MM.1S (cell line): Measurements from ENCODE around the gene TRAP1.

ENCODE experiments used
- DNase-seq: peaks from one replicate; pipeline ENCODE4 v3.0.0-alpha.2; 2015
- H2AFZ ChIP-seq: fragments of 300-600 bp; sonication (generic); 2 replicates; pipeline ENCODE4 v1.6.0; 2016; ENCODE audit warnings: antibody characterized with exemption, low read length
- H3F3A ChIP-seq: fragments of 300-600 bp; sonication (generic); 2 replicates; pipeline ENCODE4 v1.6.1; 2016; ENCODE audit warnings: mild to moderate bottlenecking, antibody characterized with exemption, low read length, moderate library complexity, mixed read lengths; ENCODE audit not compliant: insufficient read depth
- H3K27ac ChIP-seq: fragments of 300-600 bp; sonication (generic); 2 replicates; pipeline ENCODE4 v1.5.1; 2016; ENCODE audit warnings: mild to moderate bottlenecking, low read length
- H3K27me3 ChIP-seq: fragments of 300-600 bp; sonication (generic); replicated peaks from 2 replicates; pipeline ENCODE4 v1.6.0; 2016; ENCODE audit warnings: low read length; ENCODE audit not compliant: insufficient read depth
- H3K36me3 ChIP-seq: fragments of 300-600 bp; sonication (generic); replicated peaks from 2 replicates; pipeline ENCODE4 v1.6.1; 2016; ENCODE audit warnings: mild to moderate bottlenecking, low read length, mixed read lengths; ENCODE audit not compliant: insufficient read depth
- H3K4me1 ChIP-seq: fragments of 300-600 bp; sonication (generic); 2 replicates; pipeline ENCODE4 v1.6.1; 2016; ENCODE audit warnings: low read length, mixed read lengths
- H3K4me2 ChIP-seq: fragments of 300-600 bp; sonication (generic); 2 replicates; pipeline ENCODE4 v1.6.0; 2016; ENCODE audit warnings: low read depth, low read length
- H3K4me3 ChIP-seq: fragments of 300-600 bp; sonication (generic); 2 replicates; pipeline ENCODE4 v1.5.1; 2016; ENCODE audit warnings: low read length, mixed read lengths
- H3K79me2 ChIP-seq: fragments of 300-600 bp; sonication (generic); 2 replicates; pipeline ENCODE4 v1.6.1; 2016; ENCODE audit warnings: mixed run types, low read length, mixed read lengths
- H3K9ac ChIP-seq: fragments of 300-600 bp; sonication (generic); 2 replicates; pipeline ENCODE4 v1.6.1; 2016; ENCODE audit warnings: low read length, mixed read lengths
- H3K9me2 ChIP-seq: fragments of 300-600 bp; sonication (generic); replicated peaks from 2 replicates; pipeline ENCODE4 v1.6.1; 2016; ENCODE audit warnings: mild to moderate bottlenecking, low read length, mixed read lengths; ENCODE audit not compliant: insufficient read depth
- H3K9me3 ChIP-seq: fragments of 300-600 bp; sonication (generic); replicated peaks from 2 replicates; pipeline ENCODE4 v1.6.1; 2016; ENCODE audit warnings: mild to moderate bottlenecking, low read length, mixed read lengths; ENCODE audit not compliant: insufficient read depth
- H4K20me1 ChIP-seq: fragments of 300-600 bp; sonication (generic); 2 replicates; pipeline ENCODE4 v1.6.1; 2016; ENCODE audit warnings: mild to moderate bottlenecking, low read length, moderate library complexity, mixed read lengths; ENCODE audit not compliant: insufficient read depth
- CTCF ChIP-seq: fragments of 300-600 bp; sonication (generic); IDR thresholded peaks from 2 replicates; pipeline ENCODE4 v1.5.1; 2016; ENCODE audit warnings: antibody characterized with exemption, low read length, mixed read lengths
- EZH2 ChIP-seq: fragments of 300-600 bp; sonication (generic); optimal IDR thresholded peaks from 2 replicates; pipeline ENCODE3; 2017; ENCODE audit warnings: low read depth, mild to moderate bottlenecking, antibody characterized with exemption, low read length, mixed read lengths
- EZH2phosphoT487 ChIP-seq: fragments of 300-600 bp; sonication (generic); IDR thresholded peaks from 2 replicates; pipeline ENCODE4 v1.6.1; 2018; ENCODE audit warnings: antibody characterized with exemption, low read length

TRAP1 gene

GRCh38 chr16:3754772-3755171, 37.4 kb upstream of the TRAP1 start:
- Histone ChIP-seq H3K9me3 (no peaks in the 10 kb centered on the region), H3F3A (no peaks in the 10 kb centered on the region), H4K20me1 (no peaks in the 10 kb centered on the region), H3K36me3 (0 out of 2 replicates have a peak, but pooled peaks cover 13% of the 10 kb centered on the region), H3K4me3 (no peak overlapping the region), H3K79me2 (0 out of 2 replicates have a peak, but pooled peaks cover 7% of the 10 kb centered on the region), H3K27me3 (no peaks in the 10 kb centered on the region), H3K9ac (no peak overlapping the region), H2AFZ (no peak overlapping the region), H3K27ac (no peak overlapping the region), H3K4me1 (no peaks in the 10 kb centered on the region), H3K9me2 (no peaks in the 10 kb centered on the region), H3K4me2 (no peak overlapping the region)
- TF ChIP-seq EZH2 (no peak), EZH2phosphoT487 (no peak), CTCF (no peak)
- no peak for DNase-seq

- Histone ChIP-seq H3K9me2 (no peaks in the 10 kb centered on the region), H3K79me2 (0 out of 2 replicates have a peak, but pooled peaks cover 7% of the 10 kb centered on the region), H2AFZ (no peak overlapping the region), H3K9me3 (no peaks in the 10 kb centered on the region), H3K4me2 (no peak overlapping the region), H3K4me1 (no peaks in the 10 kb centered on the region), H4K20me1 (no peaks in the 10 kb centered on the region), H3K36me3 (0 out of 2 replicates have a peak, but pooled peaks cover 13% of the 10 kb centered on the region), H3K27ac (no peak overlapping the region), H3F3A (no peaks in the 10 kb centered on the region), H3K27me3 (no peaks in the 10 kb centered on the region), H3K9ac (no peak overlapping the region), H3K4me3 (no peak overlapping the region)
- no peak for TF ChIP-seq EZH2phosphoT487
- no peak for TF ChIP-seq EZH2
- TF ChIP-seq CTCF: no peak
- no peak for DNase-seq
These were observed 36.9 kb upstream of the TRAP1 start for GRCh38 chr16:3754081-3754703.

- 0 out of 2 replicates have a peak, but pooled peaks cover 13% of the 10 kb centered on the region for H3K36me3 ChIP-seq
- no peaks in the 10 kb centered on the region for H3K9me3 ChIP-seq
- H3F3A ChIP-seq: no peaks in the 10 kb centered on the region
- no peaks in the 10 kb centered on the region for H3K27me3 ChIP-seq
- no peaks in the 10 kb centered on the region for H3K4me1 ChIP-seq
- H3K9ac ChIP-seq: no peak overlapping the region
- H4K20me1 ChIP-seq: no peaks in the 10 kb centered on the region
- H2AFZ ChIP-seq: no peak overlapping the region
- no peak overlapping the region for H3K4me3 ChIP-seq
- H3K79me2 ChIP-seq: 0 out of 2 replicates have a peak, but pooled peaks cover 7% of the 10 kb centered on the region
- no peak overlapping the region for H3K4me2 ChIP-seq
- no peaks in the 10 kb centered on the region for H3K9me2 ChIP-seq
- no peak for DNase-seq
- H3K27ac ChIP-seq: no peak overlapping the region
- no peak for TF ChIP-seq EZH2
These were observed 35.7 kb upstream of the TRAP1 start for GRCh38 chr16:3752984-3753383.

GRCh38 chr16:3751878-3752277, 34.6 kb upstream of the TRAP1 start:
- Histone ChIP-seq H3K27me3 (no peaks in the 10 kb centered on the region), H2AFZ (no peak overlapping the region), H3K36me3 (0 out of 2 replicates have a peak, but pooled peaks cover 5% of the 10 kb centered on the region), H3K9ac (no peak overlapping the region), H4K20me1 (no peaks in the 10 kb centered on the region), H3K9me2 (no peaks in the 10 kb centered on the region), H3K79me2 (0 out of 2 replicates have a peak, but pooled peaks cover 7% of the 10 kb centered on the region), H3K4me3 (no peak overlapping the region), H3K9me3 (no peaks in the 10 kb centered on the region), H3K4me2 (no peak overlapping the region), H3K27ac (no peak overlapping the region), H3F3A (no peaks in the 10 kb centered on the region), H3K4me1 (no peaks in the 10 kb centered on the region)
- DNase-seq: no peak
- TF ChIP-seq EZH2phosphoT487 (no peak), CTCF (no peak), EZH2 (no peak)
